GM18526 (cell line): ENCODE measurements around the gene C1orf21.

Experiments
- POLR2A ChIP-seq: IDR thresholded peaks from 3 replicates; pipeline ENCODE4 v1.6.1; 2011; ENCODE audit not compliant: insufficient read length; ENCODE audit errors: extremely low read depth

C1orf21 gene

DNA sequence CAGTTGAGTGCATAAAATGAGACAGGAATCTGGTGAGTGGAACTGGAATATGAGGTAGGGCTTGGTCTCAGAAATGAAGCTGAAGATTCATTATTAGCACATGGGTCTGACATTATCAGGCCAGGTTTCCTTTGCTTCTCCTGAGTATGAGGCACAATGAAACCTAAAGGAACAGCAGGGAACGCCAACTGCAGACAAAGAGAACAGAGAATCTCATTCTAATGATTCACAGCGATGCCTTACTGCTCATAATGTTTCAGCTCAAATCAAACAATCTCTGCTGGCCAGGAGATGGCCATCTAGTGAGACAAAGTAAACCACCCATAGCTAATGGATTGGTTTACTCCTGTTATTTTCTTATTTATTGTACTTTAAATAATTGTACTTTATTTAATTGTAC, 133.5 kb downstream of the C1orf21 start:
- TF ChIP-seq POLR2A, result no peak

- no peak for TF ChIP-seq POLR2A
Observed at GRCh38 chr1:184524248-184524647, 137.4 kb downstream of the C1orf21 start.

GRCh38 chr1:184527402-184527801, 140.6 kb downstream of the C1orf21 start:
- TF ChIP-seq POLR2A, result no peak

DNA sequence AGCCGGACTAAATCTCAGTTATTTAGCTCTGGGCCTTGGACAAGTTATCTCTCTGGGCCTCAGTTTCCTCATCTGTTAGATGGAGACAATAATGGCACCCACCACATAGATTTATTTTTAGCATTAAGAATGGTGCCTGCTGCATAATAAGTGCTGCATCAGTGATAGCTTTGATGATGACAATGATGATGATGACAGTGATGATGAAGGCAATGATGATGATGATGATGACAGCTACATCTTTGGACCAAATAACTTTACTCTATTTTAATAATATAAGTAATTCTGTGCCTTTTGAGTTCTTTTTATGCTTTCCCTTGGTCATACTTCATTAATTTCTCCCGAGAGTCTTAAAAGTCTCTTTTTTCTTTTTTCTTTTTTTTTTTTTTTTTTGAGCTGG, 143.4 kb downstream of the C1orf21 start:
- TF ChIP-seq POLR2A, result no peak

DNA sequence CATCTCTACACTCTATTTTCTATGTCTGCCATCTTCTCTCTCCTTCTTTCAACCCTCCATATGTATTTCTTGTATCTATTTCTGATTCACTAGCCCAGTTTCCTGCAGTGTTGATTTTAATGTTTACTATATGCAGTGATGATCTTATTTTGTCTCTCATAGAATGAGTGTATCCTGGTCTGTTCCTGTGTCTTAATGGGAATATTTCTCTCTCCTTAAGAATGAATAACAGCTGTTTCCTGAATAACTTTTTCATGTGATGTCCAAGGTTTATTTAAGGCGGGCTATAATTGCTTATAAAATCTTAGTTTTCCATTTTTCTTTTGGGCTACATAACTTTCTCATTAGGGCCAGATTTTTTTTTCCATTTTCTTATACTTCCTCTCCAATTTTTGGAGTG, 144.5 kb downstream of the C1orf21 start:
- no peak for TF ChIP-seq POLR2A

DNA sequence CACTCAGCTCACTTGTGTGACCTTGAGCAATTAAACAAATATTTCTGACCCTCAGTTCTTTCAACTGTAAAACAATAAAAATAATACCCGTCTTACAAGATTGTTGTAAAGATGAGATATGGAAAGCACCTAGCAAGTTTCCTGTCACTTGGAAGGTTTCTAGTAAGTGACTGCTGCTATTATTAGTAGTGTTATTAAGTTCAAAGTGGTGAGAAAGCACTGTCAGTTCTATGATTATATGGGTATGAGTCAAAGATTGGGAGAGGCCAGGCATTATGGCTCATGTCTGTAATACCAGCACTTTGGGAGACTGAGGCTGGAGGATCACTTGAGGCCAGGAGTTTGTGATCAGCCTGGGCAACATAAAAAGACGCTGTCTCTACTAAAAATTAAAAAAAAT, 145.4 kb downstream of the C1orf21 start:
- no peak for TF ChIP-seq POLR2A

GRCh38 chr1:184533049-184533448, 146.2 kb downstream of the C1orf21 start:
- TF ChIP-seq POLR2A, result no peak

GRCh38 chr1:184533915-184534314, 147.1 kb downstream of the C1orf21 start:
- TF ChIP-seq POLR2A, result no peak

DNA sequence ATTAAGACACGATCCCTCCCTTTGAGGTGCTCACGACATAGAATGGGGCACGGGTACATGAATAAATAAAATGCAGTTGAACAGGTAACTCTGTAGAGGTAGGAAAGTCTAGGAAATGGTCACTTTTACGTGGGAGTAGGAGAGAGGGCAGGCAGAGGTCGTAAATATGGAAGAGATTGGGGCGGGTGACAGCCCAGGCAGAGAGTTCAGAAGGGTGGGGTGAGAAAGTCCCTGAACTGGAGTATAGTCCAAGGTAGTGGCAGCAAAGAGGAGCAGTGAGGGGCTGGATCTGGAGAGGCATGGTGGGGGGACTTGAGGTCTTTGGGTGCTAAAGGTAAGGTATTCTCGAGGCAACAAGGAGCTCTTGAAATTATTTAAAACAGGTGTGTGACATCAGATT, 147.9 kb downstream of the C1orf21 start:
- TF ChIP-seq POLR2A, result no peak

DNA sequence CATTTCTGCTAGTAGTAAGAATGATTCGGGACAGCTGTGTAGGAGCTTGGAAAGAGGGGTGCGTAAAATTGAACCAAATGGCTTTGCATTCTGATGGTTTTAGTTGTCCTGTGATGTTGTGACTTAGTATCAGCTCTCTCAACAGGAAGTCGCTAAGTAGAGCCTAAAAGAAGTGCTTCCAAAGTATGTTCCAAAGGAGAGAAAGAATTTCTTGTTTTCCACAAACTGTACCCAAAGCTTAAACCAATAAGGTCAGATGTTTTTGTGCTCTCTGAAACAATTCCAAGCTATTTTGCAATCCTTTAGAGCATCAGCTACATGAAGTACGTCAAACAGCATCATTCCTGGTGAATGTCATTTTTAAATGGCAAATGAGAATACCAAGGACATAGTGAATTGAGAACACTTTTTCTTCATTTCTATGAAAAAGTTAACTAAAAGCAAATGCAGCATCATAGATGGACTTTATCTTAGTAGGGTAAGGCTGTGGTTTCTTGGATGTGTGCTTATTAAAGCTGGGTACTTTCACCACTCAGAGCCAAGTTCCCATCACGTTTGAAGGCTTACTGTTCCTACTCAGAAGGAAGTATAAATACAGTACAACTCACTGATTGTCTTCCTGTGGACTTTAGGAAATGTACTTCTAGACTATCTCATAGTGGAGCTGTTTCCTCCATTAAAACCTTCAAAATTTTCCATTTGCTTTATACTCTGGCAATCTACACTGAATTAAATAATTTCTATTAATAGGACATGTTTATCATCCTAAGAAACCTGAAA, 148.6 kb downstream of the C1orf21 start:
- no peak for TF ChIP-seq POLR2A

- no peak for TF ChIP-seq POLR2A
Observed at GRCh38 chr1:184536246-184536985, 149.6 kb downstream of the C1orf21 start.

DNA sequence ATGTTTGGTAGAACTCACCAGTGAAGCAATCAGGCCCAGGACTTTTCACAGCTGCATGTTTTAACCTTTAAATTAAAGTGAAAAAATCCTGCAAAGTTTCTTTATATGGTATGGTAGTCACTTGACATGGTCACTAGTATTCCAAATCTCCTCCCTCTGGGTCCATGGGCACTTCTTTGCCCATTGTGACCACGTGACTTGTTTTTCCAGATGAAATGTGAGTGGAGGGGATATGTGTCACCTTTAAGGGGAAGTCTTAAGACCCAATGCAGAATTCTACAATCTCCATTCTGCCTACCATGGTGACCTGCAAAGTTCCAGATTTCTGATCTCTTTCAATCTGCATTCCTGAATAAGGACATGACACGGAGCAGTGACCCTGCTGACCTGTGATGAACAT, 152.8 kb downstream of the C1orf21 start:
- TF ChIP-seq POLR2A, result no peak

GRCh38 chr1:184541537-184542152, 154.8 kb downstream of the C1orf21 start:
- no peak for TF ChIP-seq POLR2A

DNA sequence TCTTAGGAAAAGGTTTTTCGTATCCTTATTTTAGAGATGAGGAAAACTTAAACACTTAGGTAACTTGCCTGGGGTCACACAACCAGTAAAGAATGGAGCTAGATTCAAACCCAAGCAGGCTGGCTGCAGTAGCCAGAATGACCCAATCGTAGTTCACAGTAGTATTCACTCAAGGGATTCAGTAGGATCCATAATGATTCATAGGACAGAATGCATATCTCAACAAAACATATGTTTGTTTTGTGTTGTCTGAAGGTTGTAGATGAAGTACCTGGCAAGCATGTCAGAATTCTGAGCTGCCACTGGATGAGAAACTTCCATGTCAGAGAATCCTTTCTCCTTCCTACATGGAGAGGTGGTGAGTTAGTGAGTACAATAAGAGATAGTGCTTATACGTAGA, 155.5 kb downstream of the C1orf21 start:
- TF ChIP-seq POLR2A, result no peak

- no peak for TF ChIP-seq POLR2A
Observed at GRCh38 chr1:184545601-184546000, 158.8 kb downstream of the C1orf21 start.

DNA sequence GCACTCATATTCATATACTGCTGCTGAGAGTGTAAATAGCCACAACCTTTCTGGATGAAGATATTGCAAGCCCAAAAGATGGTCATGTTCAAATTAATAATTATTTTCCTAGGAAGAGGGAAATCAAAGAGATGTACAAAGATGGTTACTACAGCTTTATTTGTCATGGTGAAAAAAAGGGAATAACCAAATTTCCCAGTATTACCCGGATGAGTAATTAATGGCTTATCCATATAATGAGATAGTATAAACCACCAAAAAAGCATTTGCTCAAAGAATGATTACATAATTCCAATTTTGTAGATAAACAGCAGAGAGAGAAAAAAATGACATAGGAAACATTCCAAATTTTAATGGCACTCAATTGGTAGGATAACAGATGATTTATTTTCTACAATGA, 165.6 kb downstream of the C1orf21 start:
- no peak for TF ChIP-seq POLR2A
